Measurements from ENCODE around the gene TRIM37.
"Not testable (repeated sequence)": the region's sequence is repeated elsewhere in the genome, so short reads cannot be mapped to it uniquely, and the experiment has no call there.

The TRIM37 gene

GRCh38 chr17:59106463-59107305 lies at the start of gene TRIM37:
Gene TRIM37, minus strand, starts transcription at chr17:59106880. Its CDS starts 419 bp downstream, at chr17:59106461.
- DNase-seq: peak; percentile 98

GRCh38 chr17:59155439-59156177 lies 48.9 kb upstream of the TRIM37 start, which contains the start of gene PRR11:
Gene PRR11, plus strand, starts transcription at chr17:59155746. Its CDS starts 14,007 bp downstream, at chr17:59169753.
- DNase-seq: peak; percentile 100

- peak; percentile 100 for DNase-seq
These were observed 48.2 kb upstream of the TRIM37 start, which contains the start of gene SKA2 for GRCh38 chr17:59154721-59155438. Gene SKA2, minus strand, starts transcription at chr17:59155186. Its CDS starts 23 bp downstream, at chr17:59155163.

- DNase-seq: peak; percentile 45
These were observed 47.6 kb upstream of the TRIM37 start for GRCh38 chr17:59154292-59154720.

- DNase-seq: no peak
These were observed 46.2 kb upstream of the TRIM37 start for GRCh38 chr17:59152925-59153324.

- no peak for DNase-seq
These were observed 44.9 kb upstream of the TRIM37 start for GRCh38 chr17:59151591-59151990.

- DNase-seq: no peak
These were observed 44.3 kb upstream of the TRIM37 start for GRCh38 chr17:59151006-59151405.

GRCh38 chr17:59149841-59150511 lies 43.3 kb upstream of the TRIM37 start:
- no peak for DNase-seq

GRCh38 chr17:59149051-59149450 lies 42.4 kb upstream of the TRIM37 start:
- DNase-seq: no peak

GRCh38 chr17:59145571-59146096 lies 39.0 kb upstream of the TRIM37 start:
- no peak for DNase-seq

- no peak for DNase-seq
These were observed 35.2 kb upstream of the TRIM37 start for GRCh38 chr17:59141860-59142259.

- no peak for DNase-seq
These were observed 33.3 kb upstream of the TRIM37 start for GRCh38 chr17:59139939-59140338.

GRCh38 chr17:59138339-59138738 lies 31.7 kb upstream of the TRIM37 start:
- DNase-seq: not testable (repeated sequence)

GRCh38 chr17:59131131-59131530 lies 24.5 kb upstream of the TRIM37 start:
- no peak for DNase-seq

GRCh38 chr17:59129814-59130213 lies 23.1 kb upstream of the TRIM37 start:
- DNase-seq: no peak

- no peak for DNase-seq
These were observed 20.2 kb upstream of the TRIM37 start for GRCh38 chr17:59126809-59127417.

- DNase-seq: no peak
These were observed 18.0 kb upstream of the TRIM37 start for GRCh38 chr17:59124665-59125064.

GRCh38 chr17:59121901-59122480 lies 15.3 kb upstream of the TRIM37 start:
- no peak for DNase-seq

- DNase-seq: no peak
These were observed 8.8 kb upstream of the TRIM37 start for GRCh38 chr17:59115474-59115873.

- no peak for DNase-seq
These were observed 4.9 kb upstream of the TRIM37 start for GRCh38 chr17:59111539-59111938.

GRCh38 chr17:59110973-59111372 lies 4.3 kb upstream of the TRIM37 start:
- no peak for DNase-seq
